ENCODE data around the gene CERK. TPM values are rescaled to one million over a fixed set of nuclear protein-coding genes. Genes with fewer than 3 reads are reported as not detected.
A peak's percentile ranks its signal among the peaks of the same experiment; 100 is the strongest.

The CERK gene
- total and polyA plus RNA-seq, 2 of the 13 experiments (the other 11 are each of a cell fraction or from before 2014, with no cell fraction given), result 40.3 to 41.9 TPM

DNA sequence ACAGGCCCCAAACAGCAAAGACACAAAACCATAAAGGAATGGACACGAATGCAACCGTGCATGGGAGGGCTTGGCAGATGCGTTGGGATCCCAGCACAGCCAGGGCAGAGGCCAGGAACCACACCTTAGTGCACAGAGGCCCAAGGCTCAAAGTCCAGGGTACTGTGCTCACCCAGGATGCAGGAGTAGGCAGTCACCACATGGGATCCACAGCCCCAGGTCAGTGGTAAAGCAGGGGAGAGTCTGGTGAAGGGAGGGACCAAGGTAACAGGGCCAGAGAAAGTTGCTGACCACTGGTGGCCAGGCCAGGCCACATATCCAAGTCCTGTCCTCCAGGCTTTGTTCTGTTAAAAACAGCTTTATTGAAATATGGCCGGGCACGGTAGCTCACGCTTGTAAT is 6.5 kb upstream of the CERK start (continued):
- TF ChIP-seq, protein P1, sequence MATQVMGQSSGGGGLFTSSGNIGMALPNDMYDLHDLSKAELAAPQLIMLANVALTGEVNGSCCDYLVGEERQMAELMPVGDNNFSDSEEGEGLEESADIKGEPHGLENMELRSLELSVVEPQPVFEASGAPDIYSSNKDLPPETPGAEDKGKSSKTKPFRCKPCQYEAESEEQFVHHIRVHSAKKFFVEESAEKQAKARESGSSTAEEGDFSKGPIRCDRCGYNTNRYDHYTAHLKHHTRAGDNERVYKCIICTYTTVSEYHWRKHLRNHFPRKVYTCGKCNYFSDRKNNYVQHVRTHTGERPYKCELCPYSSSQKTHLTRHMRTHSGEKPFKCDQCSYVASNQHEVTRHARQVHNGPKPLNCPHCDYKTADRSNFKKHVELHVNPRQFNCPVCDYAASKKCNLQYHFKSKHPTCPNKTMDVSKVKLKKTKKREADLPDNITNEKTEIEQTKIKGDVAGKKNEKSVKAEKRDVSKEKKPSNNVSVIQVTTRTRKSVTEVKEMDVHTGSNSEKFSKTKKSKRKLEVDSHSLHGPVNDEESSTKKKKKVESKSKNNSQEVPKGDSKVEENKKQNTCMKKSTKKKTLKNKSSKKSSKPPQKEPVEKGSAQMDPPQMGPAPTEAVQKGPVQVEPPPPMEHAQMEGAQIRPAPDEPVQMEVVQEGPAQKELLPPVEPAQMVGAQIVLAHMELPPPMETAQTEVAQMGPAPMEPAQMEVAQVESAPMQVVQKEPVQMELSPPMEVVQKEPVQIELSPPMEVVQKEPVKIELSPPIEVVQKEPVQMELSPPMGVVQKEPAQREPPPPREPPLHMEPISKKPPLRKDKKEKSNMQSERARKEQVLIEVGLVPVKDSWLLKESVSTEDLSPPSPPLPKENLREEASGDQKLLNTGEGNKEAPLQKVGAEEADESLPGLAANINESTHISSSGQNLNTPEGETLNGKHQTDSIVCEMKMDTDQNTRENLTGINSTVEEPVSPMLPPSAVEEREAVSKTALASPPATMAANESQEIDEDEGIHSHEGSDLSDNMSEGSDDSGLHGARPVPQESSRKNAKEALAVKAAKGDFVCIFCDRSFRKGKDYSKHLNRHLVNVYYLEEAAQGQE (IDR thresholded peaks at IDR 0.05; ENCODE audit: borderline replicate concordance in 1 of 2, low read depth in 1 of 2, low read length in 2 of 2), result 0 out of 4 replicates have a peak, but pooled peaks of 1 of the 2 experiments have one; percentile 24
- TF ChIP-seq PCBP1 (IDR thresholded peaks at IDR 0.05; ENCODE audit: borderline replicate concordance, low read depth, low read length), result no peak
- TF ChIP-seq NFE2L1 (CRISPR knock-in tag; IDR thresholded peaks at IDR 0.05; ENCODE audit: borderline replicate concordance), result no peak
- TF ChIP-seq SMARCE1 (IDR thresholded peaks at IDR 0.05; ENCODE audit: borderline replicate concordance), result no peak
- peak; percentile 91 for TF ChIP-seq HNF4G (IDR thresholded peaks at IDR 0.05; ENCODE audit: borderline replicate concordance, low read depth, low read length)
- peak; percentile 96 for TF ChIP-seq HNF4G (CRISPR knock-in tag; IDR thresholded peaks at IDR 0.05; ENCODE audit: borderline replicate concordance, low read depth)
- TF ChIP-seq ZNF569 (CRISPR knock-in tag; IDR thresholded peaks at IDR 0.05; ENCODE audit: borderline replicate concordance), result no peak
- TF ChIP-seq ZNF563 (CRISPR knock-in tag; IDR thresholded peaks at IDR 0.05), result no peak
- no peak for TF ChIP-seq ZNF660 (CRISPR knock-in tag; IDR thresholded peaks at IDR 0.05; ENCODE audit: borderline replicate concordance, low read depth)
- TF ChIP-seq, protein P2, sequence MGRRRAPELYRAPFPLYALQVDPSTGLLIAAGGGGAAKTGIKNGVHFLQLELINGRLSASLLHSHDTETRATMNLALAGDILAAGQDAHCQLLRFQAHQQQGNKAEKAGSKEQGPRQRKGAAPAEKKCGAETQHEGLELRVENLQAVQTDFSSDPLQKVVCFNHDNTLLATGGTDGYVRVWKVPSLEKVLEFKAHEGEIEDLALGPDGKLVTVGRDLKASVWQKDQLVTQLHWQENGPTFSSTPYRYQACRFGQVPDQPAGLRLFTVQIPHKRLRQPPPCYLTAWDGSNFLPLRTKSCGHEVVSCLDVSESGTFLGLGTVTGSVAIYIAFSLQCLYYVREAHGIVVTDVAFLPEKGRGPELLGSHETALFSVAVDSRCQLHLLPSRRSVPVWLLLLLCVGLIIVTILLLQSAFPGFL (CRISPR knock-in tag; IDR thresholded peaks at IDR 0.05), result no peak
- no peak for TF ChIP-seq TBP (CRISPR knock-in tag; IDR thresholded peaks at IDR 0.05)
- TF ChIP-seq ZNF337 (CRISPR knock-in tag; IDR thresholded peaks at IDR 0.05; ENCODE audit: borderline replicate concordance, low read depth), result no peak
- peak; percentile 98 for TF ChIP-seq HNF4A (CRISPR knock-in tag; IDR thresholded peaks at IDR 0.05)
- peak; percentile 61; the same call in 1 of the 2 replicates for TF ChIP-seq ZNF264 (CRISPR knock-in tag; IDR thresholded peaks at IDR 0.05)
- no peak for TF ChIP-seq ZNF232 (CRISPR knock-in tag; IDR thresholded peaks at IDR 0.05; ENCODE audit: borderline replicate concordance)
- TF ChIP-seq KAT2B (IDR thresholded peaks at IDR 0.05; ENCODE audit: borderline replicate concordance, low read depth, low read length), result no peak
- peak; percentile 80 for TF ChIP-seq SPEN (CRISPR knock-in tag; IDR thresholded peaks at IDR 0.05; ENCODE audit: low read depth)
- no peak for TF ChIP-seq SIN3A (IDR thresholded peaks at IDR 0.05; ENCODE audit: borderline replicate concordance, low read depth, low read length)
- TF ChIP-seq, protein P3, sequence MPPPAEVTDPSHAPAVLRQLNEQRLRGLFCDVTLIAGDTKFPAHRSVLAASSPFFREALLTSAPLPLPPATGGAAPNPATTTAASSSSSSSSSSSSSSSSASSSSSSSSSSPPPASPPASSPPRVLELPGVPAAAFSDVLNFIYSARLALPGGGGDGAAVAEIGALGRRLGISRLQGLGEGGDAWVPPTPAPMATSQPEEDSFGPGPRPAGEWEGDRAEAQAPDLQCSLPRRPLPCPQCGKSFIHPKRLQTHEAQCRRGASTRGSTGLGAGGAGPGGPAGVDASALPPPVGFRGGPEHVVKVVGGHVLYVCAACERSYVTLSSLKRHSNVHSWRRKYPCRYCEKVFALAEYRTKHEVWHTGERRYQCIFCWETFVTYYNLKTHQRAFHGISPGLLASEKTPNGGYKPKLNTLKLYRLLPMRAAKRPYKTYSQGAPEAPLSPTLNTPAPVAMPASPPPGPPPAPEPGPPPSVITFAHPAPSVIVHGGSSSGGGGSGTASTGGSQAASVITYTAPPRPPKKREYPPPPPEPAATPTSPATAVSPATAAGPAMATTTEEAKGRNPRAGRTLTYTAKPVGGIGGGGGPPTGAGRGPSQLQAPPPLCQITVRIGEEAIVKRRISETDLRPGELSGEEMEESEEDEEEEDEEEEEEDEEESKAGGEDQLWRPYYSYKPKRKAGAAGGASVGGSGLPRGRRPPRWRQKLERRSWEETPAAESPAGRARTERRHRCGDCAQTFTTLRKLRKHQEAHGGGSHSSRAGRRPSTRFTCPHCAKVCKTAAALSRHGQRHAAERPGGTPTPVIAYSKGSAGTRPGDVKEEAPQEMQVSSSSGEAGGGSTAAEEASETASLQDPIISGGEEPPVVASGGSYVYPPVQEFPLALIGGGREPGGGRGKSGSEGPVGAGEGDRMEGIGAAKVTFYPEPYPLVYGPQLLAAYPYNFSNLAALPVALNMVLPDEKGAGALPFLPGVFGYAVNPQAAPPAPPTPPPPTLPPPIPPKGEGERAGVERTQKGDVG (CRISPR knock-in tag; IDR thresholded peaks at IDR 0.05; ENCODE audit: borderline replicate concordance), result no peak
- no peak for TF ChIP-seq MBD4 (IDR thresholded peaks at IDR 0.05; ENCODE audit: borderline replicate concordance, low read length)

All from HepG2 (cell line).